GM19452 (cell line): ENCODE results near the gene CAMK2N2.

Experiments
- ATAC-seq: cut with Tn5 transposase; IDR thresholded peaks from one replicate; pipeline ENCODE4 v1.9.1; 2021; ENCODE audit not compliant: unreplicated experiment

Gene CAMK2N2

DNA sequence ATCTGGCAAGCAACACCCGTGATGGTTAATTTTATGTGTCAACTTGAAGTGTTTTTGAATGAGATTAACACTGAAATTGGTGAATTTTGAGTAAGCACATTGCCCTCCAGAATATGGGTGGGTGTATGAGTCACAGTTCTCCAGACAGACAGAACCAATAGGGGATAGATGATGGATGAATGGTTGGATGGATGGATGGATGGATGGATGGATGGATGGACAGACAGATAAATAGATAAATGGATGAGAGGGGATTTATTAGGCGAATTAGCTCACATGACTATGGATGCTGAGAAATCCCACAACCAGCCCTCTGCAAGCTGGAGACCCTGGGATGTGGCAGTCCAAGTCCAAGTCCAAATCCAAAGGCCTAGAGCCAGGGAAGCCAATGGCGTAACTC is 37.4 kb downstream of the CAMK2N2 start:
- no peak for ATAC-seq

GRCh38 chr3:184222521-184222920 is 38.8 kb downstream of the CAMK2N2 start:
- ATAC-seq, result no peak

DNA sequence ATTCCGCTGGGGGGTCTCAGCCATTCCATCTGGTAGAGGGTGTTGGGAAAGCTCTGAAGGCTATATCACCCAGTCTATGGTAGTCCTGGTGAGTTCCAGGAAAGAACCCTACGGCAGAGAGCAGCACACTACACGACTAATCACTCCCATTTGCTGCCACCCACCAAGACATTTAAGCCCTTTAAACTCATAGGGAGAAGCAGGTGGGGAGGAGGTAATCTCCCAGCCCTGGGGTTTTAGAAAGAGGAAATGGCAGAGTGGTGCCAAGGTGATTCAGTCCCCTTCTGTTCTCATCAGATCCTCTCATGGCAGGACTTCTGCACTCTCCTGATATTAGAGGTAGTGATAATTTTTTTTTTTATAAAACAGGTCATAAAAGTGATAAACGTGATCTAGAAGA is 42.5 kb downstream of the CAMK2N2 start:
- ATAC-seq, result no peak

DNA sequence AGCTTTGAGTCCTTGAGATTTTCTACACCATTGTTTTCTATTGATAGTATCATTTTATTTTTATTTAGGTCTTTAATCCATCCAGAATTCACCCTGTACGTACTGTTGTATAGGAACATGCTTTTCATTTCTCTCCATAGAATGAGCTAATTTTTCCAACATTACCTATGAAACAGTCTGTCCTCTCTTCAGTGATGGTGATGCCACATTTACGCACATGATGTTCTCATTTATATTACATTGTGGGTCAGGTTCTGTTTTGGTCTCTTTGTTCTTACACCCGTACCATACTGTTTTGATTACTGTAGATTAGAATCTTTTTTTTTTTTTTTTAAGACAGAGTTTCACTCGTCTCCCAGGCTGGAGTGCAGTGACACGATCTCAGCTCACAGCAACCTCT is 49.6 kb downstream of the CAMK2N2 start:
- no peak for ATAC-seq

DNA sequence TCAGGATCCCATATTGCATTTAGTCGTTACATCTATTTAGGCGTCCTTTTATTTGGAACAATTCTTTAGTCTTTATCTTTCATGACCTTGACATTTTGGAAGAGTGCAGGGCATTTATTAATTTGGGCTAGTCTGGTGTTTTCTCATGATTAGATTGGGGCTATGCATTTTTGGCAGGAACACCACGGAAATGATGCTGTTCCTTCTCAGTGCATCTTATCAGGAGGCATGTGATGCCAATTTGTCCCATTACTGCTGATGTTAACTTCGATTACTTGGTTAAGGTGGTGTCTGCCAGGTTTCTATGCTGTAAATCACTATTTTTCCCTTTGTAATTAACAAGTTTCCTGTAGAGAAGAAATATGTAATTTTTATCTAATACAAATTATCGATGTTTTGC is 50.1 kb downstream of the CAMK2N2 start:
- no peak for ATAC-seq
